GM20000 (cell line): Measurements from ENCODE around the gene SAG.

Experiments
- DNase-seq: peaks from one replicate; pipeline ENCODE4 v3.0.0; 2012; ENCODE audit warnings: low spot score
- CTCF ChIP-seq: IDR thresholded peaks from 2 replicates; pipeline ENCODE4 v1.5.1; 2012; ENCODE audit warnings: mild to moderate bottlenecking, control low read depth; ENCODE audit errors: extremely low read depth, missing control alignments

Gene SAG

GRCh38 chr2:233385489-233386044 is 78.0 kb downstream of the SAG start:
- TF ChIP-seq CTCF = no peak
- peak; percentile 64 for DNase-seq

- DNase-seq = no peak
- TF ChIP-seq CTCF = no peak
These were observed 78.9 kb downstream of the SAG start for GRCh38 chr2:233386382-233387041.

- DNase-seq = no peak
- no peak for TF ChIP-seq CTCF
These were observed 79.6 kb downstream of the SAG start for GRCh38 chr2:233387225-233387624.

- no peak for TF ChIP-seq CTCF
- no peak for DNase-seq
These were observed 80.3 kb downstream of the SAG start for GRCh38 chr2:233387667-233388528.

- no peak for DNase-seq
- TF ChIP-seq CTCF = no peak
These were observed 82.0 kb downstream of the SAG start for GRCh38 chr2:233389601-233390125.

GRCh38 chr2:233395687-233396086 is 88.1 kb downstream of the SAG start:
- DNase-seq = no peak
- TF ChIP-seq CTCF = no peak
